ENCODE data around the gene TMEM59L. TPM values are rescaled to one million over a fixed set of nuclear protein-coding genes. Genes with fewer than 3 reads are reported as not detected.

TMEM59L gene
- total RNA-seq, 4 donors from 2014 or later: 0.96 to 4.0 (median 2.0) TPM

DNA sequence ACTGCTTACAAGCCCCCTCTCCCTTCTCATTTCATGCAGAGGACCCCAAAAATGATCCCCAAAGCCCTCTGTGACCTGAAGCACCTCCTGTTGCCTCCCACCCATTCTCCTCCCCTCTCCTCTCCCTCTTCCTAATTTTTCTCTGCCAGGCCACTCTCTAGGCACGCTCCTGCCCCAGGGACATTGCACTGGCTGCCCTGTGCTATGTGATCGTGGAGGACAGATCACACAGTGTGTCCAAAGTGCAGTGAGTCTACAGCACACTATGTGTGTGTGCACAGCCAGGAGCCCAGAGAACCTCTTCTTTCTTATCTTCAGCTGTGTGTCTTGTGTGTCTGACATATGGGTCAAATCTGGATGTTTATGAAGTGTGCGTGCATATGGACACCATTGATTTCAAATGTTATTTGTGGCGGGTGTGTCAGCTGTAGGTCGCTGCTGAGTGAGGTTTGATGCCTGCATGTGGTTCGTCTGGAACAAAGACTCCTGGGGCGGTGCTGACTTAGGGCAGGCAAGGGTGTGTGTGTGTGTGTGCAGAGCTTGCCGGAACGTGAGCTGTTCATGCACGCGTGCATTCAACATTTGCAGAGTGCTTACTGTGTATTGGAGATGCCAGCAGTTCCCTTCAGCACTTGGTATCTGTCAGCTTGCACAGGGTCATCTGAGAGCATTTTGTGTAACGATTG is 22.1 kb downstream of the TMEM59L start:
- no peaks in the 10 kb centered on the region for H3K9me3 ChIP-seq
- peak overlapping the region in 2 of 4 donors; percentile 85 to 88 for H3K27ac ChIP-seq
- 58 to 77% methylated on average over 3 of the region's 12 CpGs for WGBS, 2 donors (ENCODE audit: low coverage in 1 of 2)
- H3K4me3 ChIP-seq: no peak overlapping the region
- no peaks in the 10 kb centered on the region for H3K36me3 ChIP-seq
- peaks cover 0 to 42% (median 7%) of the 10 kb centered on the region in 3 donors for H3K4me1 ChIP-seq
- no peak for ATAC-seq
- no peaks in the 10 kb centered on the region for H3K27me3 ChIP-seq
- no peak for TF ChIP-seq POLR2AphosphoS5 (IDR thresholded peaks at IDR 0.05)
- no peak for TF ChIP-seq POLR2A (IDR thresholded peaks at IDR 0.05)
- TF ChIP-seq, protein P1, sequence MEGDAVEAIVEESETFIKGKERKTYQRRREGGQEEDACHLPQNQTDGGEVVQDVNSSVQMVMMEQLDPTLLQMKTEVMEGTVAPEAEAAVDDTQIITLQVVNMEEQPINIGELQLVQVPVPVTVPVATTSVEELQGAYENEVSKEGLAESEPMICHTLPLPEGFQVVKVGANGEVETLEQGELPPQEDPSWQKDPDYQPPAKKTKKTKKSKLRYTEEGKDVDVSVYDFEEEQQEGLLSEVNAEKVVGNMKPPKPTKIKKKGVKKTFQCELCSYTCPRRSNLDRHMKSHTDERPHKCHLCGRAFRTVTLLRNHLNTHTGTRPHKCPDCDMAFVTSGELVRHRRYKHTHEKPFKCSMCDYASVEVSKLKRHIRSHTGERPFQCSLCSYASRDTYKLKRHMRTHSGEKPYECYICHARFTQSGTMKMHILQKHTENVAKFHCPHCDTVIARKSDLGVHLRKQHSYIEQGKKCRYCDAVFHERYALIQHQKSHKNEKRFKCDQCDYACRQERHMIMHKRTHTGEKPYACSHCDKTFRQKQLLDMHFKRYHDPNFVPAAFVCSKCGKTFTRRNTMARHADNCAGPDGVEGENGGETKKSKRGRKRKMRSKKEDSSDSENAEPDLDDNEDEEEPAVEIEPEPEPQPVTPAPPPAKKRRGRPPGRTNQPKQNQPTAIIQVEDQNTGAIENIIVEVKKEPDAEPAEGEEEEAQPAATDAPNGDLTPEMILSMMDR (IDR thresholded peaks at IDR 0.05): no peak
- no peak for TF ChIP-seq EP300 (IDR thresholded peaks at IDR 0.05)

GRCh38 chr19:18635831-18636182 is 23.1 kb downstream of the TMEM59L start:
- Histone ChIP-seq H3K36me3 (peaks cover 0 to 3% of the 10 kb centered on the region in 2 donors), H3K4me1 (peaks cover 0 to 42% (median 7%) of the 10 kb centered on the region in 3 donors), H3K4me3 (peak overlapping the region in 1 of 2 donors; percentile 73), H3K9me3 (no peaks in the 10 kb centered on the region), H3K27me3 (no peaks in the 10 kb centered on the region), H3K27ac (peak overlapping the region in 3 of 4 donors; percentile 85 to 89 (median 88))
- no peak for ATAC-seq
- 30 to 32% methylated on average over 3 of the region's 6 CpGs for WGBS, 2 donors (ENCODE audit: low coverage in 1 of 2)
- TF ChIP-seq, protein P1 (IDR thresholded peaks at IDR 0.05): no peak
- TF ChIP-seq EP300 (IDR thresholded peaks at IDR 0.05): no peak
- TF ChIP-seq POLR2A (IDR thresholded peaks at IDR 0.05): no peak
- no peak for TF ChIP-seq POLR2AphosphoS5 (IDR thresholded peaks at IDR 0.05)

- Histone ChIP-seq H3K27ac (peak overlapping the region in 3 of 4 donors; percentile 85 to 89 (median 88)), H3K27me3 (no peaks in the 10 kb centered on the region), H3K9me3 (no peaks in the 10 kb centered on the region), H3K4me1 (peaks cover 0 to 42% (median 7%) of the 10 kb centered on the region in 3 donors), H3K4me3 (peak overlapping the region; percentile 62 to 73), H3K36me3 (peaks cover 0 to 5% of the 10 kb centered on the region in 2 donors)
- WGBS, 2 donors (ENCODE audit: low coverage in 1 of 2): 0 to 4% methylated on average over 10 to 19 of the region's 44 CpGs
- peak in 1 of 2 donors; percentile 6 for TF ChIP-seq POLR2A (IDR thresholded peaks at IDR 0.05)
- no peak for TF ChIP-seq EP300 (IDR thresholded peaks at IDR 0.05)
- no peak for TF ChIP-seq POLR2AphosphoS5 (IDR thresholded peaks at IDR 0.05)
- TF ChIP-seq, protein P1 (IDR thresholded peaks at IDR 0.05): no peak
- peak; percentile 96 for ATAC-seq
Measured at GRCh38 chr19:18636183-18636968, 23.7 kb downstream of the TMEM59L start.

GRCh38 chr19:18636969-18637629 is 24.4 kb downstream of the TMEM59L start, which contains the start of gene KLHL26:
KLHL26 (plus strand) TSS chr19:18637028; CDS start chr19:18637055, 27 bp downstream.
- peaks cover 0 to 5% of the 10 kb centered on the region in 2 donors for H3K36me3 ChIP-seq
- WGBS, 2 donors (ENCODE audit: low coverage in 1 of 2): 10 to 58% methylated on average over 2 of the region's 47 CpGs

More at GRCh38 chr19:18636969-18637629, 24.4 kb downstream of the TMEM59L start, which contains the start of gene KLHL26:
- H3K9me3 ChIP-seq: no peaks in the 10 kb centered on the region
- TF ChIP-seq EP300 (IDR thresholded peaks at IDR 0.05) (no peak), POLR2A (IDR thresholded peaks at IDR 0.05) (peak; percentile 70 to 76), POLR2AphosphoS5 (IDR thresholded peaks at IDR 0.05) (peak; percentile 78)
- TF ChIP-seq, protein P1 (IDR thresholded peaks at IDR 0.05): peak in 2 of 4 experiments; percentile 9 to 15
- H3K27me3 ChIP-seq: no peaks in the 10 kb centered on the region
- H3K27ac ChIP-seq: peak within 1 kb of the TSS; percentile 55 to 89 (median 86)
- peaks cover 0 to 42% (median 7%) of the 10 kb centered on the region in 3 donors for H3K4me1 ChIP-seq
- no peak for ATAC-seq
- peak within 1 kb of the TSS; percentile 62 to 73 for H3K4me3 ChIP-seq
